Measurements from ENCODE around the gene EFNA5.

Gene EFNA5

DNA sequence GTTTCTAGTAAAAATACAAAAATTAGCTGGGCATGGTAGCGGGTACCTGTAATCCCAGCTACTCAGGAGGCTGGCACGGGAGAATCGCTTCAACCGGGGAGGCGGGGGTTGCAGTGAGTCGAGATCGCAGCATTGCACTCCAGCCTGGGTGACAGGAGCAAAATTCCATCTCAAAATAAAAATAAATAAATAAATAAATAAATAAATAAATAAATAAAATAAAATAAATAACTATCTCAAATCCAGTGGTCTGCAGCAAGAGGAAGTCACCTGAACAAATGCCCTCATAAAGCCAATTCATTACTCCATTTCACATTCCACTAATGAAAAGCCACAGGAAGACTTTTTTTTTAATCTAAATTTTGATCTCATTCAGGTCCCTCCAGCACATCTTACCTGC is 114.2 kb downstream of the EFNA5 start (continued):
- TF ChIP-seq, protein P1, sequence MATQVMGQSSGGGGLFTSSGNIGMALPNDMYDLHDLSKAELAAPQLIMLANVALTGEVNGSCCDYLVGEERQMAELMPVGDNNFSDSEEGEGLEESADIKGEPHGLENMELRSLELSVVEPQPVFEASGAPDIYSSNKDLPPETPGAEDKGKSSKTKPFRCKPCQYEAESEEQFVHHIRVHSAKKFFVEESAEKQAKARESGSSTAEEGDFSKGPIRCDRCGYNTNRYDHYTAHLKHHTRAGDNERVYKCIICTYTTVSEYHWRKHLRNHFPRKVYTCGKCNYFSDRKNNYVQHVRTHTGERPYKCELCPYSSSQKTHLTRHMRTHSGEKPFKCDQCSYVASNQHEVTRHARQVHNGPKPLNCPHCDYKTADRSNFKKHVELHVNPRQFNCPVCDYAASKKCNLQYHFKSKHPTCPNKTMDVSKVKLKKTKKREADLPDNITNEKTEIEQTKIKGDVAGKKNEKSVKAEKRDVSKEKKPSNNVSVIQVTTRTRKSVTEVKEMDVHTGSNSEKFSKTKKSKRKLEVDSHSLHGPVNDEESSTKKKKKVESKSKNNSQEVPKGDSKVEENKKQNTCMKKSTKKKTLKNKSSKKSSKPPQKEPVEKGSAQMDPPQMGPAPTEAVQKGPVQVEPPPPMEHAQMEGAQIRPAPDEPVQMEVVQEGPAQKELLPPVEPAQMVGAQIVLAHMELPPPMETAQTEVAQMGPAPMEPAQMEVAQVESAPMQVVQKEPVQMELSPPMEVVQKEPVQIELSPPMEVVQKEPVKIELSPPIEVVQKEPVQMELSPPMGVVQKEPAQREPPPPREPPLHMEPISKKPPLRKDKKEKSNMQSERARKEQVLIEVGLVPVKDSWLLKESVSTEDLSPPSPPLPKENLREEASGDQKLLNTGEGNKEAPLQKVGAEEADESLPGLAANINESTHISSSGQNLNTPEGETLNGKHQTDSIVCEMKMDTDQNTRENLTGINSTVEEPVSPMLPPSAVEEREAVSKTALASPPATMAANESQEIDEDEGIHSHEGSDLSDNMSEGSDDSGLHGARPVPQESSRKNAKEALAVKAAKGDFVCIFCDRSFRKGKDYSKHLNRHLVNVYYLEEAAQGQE (tag by site-specific recombination; IDR thresholded peaks at IDR 0.05) = peak; percentile 62; the same call in 1 of the 2 replicates
- peak; percentile 73 for TF ChIP-seq ZNF426 (tag by site-specific recombination; IDR thresholded peaks at IDR 0.05)
- TF ChIP-seq ZNF558 (tag by site-specific recombination; IDR thresholded peaks at IDR 0.05) = peak; percentile 64; the same call in 1 of the 2 replicates
- no peak for TF ChIP-seq ZNF214 (tag by site-specific recombination; IDR thresholded peaks at IDR 0.05; ENCODE audit: borderline replicate concordance)
- TF ChIP-seq, protein P2, sequence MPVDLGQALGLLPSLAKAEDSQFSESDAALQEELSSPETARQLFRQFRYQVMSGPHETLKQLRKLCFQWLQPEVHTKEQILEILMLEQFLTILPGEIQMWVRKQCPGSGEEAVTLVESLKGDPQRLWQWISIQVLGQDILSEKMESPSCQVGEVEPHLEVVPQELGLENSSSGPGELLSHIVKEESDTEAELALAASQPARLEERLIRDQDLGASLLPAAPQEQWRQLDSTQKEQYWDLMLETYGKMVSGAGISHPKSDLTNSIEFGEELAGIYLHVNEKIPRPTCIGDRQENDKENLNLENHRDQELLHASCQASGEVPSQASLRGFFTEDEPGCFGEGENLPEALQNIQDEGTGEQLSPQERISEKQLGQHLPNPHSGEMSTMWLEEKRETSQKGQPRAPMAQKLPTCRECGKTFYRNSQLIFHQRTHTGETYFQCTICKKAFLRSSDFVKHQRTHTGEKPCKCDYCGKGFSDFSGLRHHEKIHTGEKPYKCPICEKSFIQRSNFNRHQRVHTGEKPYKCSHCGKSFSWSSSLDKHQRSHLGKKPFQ (tag by site-specific recombination; IDR thresholded peaks at IDR 0.05) = no peak
- no peak for TF ChIP-seq ZBTB7A (tag by site-specific recombination; IDR thresholded peaks at IDR 0.05; ENCODE audit: low read depth)
- TF ChIP-seq, protein P3, sequence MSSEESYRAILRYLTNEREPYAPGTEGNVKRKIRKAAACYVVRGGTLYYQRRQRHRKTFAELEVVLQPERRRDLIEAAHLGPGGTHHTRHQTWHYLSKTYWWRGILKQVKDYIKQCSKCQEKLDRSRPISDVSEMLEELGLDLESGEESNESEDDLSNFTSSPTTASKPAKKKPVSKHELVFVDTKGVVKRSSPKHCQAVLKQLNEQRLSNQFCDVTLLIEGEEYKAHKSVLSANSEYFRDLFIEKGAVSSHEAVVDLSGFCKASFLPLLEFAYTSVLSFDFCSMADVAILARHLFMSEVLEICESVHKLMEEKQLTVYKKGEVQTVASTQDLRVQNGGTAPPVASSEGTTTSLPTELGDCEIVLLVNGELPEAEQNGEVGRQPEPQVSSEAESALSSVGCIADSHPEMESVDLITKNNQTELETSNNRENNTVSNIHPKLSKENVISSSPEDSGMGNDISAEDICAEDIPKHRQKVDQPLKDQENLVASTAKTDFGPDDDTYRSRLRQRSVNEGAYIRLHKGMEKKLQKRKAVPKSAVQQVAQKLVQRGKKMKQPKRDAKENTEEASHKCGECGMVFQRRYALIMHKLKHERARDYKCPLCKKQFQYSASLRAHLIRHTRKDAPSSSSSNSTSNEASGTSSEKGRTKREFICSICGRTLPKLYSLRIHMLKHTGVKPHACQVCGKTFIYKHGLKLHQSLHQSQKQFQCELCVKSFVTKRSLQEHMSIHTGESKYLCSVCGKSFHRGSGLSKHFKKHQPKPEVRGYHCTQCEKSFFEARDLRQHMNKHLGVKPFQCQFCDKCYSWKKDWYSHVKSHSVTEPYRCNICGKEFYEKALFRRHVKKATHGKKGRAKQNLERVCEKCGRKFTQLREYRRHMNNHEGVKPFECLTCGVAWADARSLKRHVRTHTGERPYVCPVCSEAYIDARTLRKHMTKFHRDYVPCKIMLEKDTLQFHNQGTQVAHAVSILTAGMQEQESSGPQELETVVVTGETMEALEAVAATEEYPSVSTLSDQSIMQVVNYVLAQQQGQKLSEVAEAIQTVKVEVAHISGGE (tag by site-specific recombination; conservative IDR thresholded peaks at IDR 0.05; ENCODE audit: low read depth) = peak; percentile 78
- TF ChIP-seq ZNF23 (tag by site-specific recombination; IDR thresholded peaks at IDR 0.05; ENCODE audit: borderline replicate concordance) = no peak
- TF ChIP-seq ZNF555 (tag by site-specific recombination; conservative IDR thresholded peaks at IDR 0.05) = peak; percentile 59
- TF ChIP-seq, protein P4, sequence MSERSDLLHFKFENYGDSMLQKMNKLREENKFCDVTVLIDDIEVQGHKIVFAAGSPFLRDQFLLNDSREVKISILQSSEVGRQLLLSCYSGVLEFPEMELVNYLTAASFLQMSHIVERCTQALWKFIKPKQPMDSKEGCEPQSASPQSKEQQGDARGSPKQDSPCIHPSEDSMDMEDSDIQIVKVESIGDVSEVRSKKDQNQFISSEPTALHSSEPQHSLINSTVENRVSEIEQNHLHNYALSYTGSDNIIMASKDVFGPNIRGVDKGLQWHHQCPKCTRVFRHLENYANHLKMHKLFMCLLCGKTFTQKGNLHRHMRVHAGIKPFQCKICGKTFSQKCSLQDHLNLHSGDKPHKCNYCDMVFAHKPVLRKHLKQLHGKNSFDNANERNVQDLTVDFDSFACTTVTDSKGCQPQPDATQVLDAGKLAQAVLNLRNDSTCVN (tag by site-specific recombination; optimal IDR thresholded peaks at IDR 0.05) = no peak
- TF ChIP-seq ZNF157 (tag by site-specific recombination; IDR thresholded peaks at IDR 0.05) = no peak
- TF ChIP-seq, protein P5, sequence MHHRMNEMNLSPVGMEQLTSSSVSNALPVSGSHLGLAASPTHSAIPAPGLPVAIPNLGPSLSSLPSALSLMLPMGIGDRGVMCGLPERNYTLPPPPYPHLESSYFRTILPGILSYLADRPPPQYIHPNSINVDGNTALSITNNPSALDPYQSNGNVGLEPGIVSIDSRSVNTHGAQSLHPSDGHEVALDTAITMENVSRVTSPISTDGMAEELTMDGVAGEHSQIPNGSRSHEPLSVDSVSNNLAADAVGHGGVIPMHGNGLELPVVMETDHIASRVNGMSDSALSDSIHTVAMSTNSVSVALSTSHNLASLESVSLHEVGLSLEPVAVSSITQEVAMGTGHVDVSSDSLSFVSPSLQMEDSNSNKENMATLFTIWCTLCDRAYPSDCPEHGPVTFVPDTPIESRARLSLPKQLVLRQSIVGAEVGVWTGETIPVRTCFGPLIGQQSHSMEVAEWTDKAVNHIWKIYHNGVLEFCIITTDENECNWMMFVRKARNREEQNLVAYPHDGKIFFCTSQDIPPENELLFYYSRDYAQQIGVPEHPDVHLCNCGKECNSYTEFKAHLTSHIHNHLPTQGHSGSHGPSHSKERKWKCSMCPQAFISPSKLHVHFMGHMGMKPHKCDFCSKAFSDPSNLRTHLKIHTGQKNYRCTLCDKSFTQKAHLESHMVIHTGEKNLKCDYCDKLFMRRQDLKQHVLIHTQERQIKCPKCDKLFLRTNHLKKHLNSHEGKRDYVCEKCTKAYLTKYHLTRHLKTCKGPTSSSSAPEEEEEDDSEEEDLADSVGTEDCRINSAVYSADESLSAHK (tag by site-specific recombination; IDR thresholded peaks at IDR 0.05) = no peak
- TF ChIP-seq BCL11A (tag by site-specific recombination; IDR thresholded peaks at IDR 0.05; ENCODE audit: low read depth) = no peak
- no peak for TF ChIP-seq ZNF660 (tag by site-specific recombination; IDR thresholded peaks at IDR 0.05)
- TF ChIP-seq, protein P6, sequence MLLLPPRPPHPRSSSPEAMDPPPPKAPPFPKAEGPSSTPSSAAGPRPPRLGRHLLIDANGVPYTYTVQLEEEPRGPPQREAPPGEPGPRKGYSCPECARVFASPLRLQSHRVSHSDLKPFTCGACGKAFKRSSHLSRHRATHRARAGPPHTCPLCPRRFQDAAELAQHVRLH (tag by site-specific recombination; IDR thresholded peaks at IDR 0.05) = 0 out of 2 replicates have a peak, but pooled peaks have one; percentile 34
- peak; percentile 47; the same call in 1 of the 2 replicates for TF ChIP-seq ZNF140 (tag by site-specific recombination; IDR thresholded peaks at IDR 0.05)
- TF ChIP-seq, protein P7, sequence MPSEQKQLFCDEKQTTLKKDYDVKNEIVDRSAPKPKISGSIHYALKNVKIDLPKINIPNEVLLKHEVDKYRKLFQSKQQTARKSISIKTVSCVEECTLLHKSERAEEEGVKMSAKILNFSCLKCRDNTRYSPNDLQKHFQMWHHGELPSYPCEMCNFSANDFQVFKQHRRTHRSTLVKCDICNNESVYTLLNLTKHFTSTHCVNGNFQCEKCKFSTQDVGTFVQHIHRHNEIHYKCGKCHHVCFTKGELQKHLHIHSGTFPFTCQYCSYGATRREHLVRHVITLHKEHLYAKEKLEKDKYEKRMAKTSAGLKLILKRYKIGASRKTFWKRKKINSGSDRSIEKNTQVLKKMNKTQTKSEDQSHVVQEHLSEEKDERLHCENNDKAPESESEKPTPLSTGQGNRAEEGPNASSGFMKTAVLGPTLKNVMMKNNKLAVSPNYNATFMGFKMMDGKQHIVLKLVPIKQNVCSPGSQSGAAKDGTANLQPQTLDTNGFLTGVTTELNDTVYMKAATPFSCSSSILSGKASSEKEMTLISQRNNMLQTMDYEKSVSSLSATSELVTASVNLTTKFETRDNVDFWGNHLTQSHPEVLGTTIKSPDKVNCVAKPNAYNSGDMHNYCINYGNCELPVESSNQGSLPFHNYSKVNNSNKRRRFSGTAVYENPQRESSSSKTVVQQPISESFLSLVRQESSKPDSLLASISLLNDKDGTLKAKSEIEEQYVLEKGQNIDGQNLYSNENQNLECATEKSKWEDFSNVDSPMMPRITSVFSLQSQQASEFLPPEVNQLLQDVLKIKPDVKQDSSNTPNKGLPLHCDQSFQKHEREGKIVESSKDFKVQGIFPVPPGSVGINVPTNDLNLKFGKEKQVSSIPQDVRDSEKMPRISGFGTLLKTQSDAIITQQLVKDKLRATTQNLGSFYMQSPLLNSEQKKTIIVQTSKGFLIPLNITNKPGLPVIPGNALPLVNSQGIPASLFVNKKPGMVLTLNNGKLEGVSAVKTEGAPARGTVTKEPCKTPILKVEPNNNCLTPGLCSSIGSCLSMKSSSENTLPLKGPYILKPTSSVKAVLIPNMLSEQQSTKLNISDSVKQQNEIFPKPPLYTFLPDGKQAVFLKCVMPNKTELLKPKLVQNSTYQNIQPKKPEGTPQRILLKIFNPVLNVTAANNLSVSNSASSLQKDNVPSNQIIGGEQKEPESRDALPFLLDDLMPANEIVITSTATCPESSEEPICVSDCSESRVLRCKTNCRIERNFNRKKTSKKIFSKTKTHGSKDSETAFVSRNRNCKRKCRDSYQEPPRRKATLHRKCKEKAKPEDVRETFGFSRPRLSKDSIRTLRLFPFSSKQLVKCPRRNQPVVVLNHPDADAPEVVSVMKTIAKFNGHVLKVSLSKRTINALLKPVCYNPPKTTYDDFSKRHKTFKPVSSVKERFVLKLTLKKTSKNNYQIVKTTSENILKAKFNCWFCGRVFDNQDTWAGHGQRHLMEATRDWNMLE (tag by site-specific recombination; conservative IDR thresholded peaks at IDR 0.05; ENCODE audit: low read depth) = peak; percentile 86
- TF ChIP-seq, protein P8, sequence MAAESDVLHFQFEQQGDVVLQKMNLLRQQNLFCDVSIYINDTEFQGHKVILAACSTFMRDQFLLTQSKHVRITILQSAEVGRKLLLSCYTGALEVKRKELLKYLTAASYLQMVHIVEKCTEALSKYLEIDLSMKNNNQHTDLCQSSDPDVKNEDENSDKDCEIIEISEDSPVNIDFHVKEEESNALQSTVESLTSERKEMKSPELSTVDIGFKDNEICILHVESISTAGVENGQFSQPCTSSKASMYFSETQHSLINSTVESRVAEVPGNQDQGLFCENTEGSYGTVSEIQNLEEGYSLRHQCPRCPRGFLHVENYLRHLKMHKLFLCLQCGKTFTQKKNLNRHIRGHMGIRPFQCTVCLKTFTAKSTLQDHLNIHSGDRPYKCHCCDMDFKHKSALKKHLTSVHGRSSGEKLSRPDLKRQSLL (tag by site-specific recombination; IDR thresholded peaks at IDR 0.05) = no peak

Data from HEK293 (cell line).